Measurements from ENCODE around the gene OR52E5. TPM values are rescaled to one million over a fixed set of nuclear protein-coding genes. Genes with fewer than 3 reads are reported as not detected.

OR52E5 gene
- total RNA-seq, 1 donor = not detected

- no peaks in the 10 kb centered on the region for H4K20me1 ChIP-seq (ENCODE audit: insufficient read depth, low read length)
- H3K4me2 ChIP-seq (ENCODE audit: insufficient read depth, low read length) = no peak overlapping the region
- DNase-seq (ENCODE audit: insufficient read length, low spot score, missing footprints) = no peak
- no peaks in the 10 kb centered on the region for H3K27me3 ChIP-seq (ENCODE audit: insufficient read depth, low read length)
- H3K36me3 ChIP-seq (ENCODE audit: insufficient read depth, low read length) = no peaks in the 10 kb centered on the region
- H3K4me1 ChIP-seq (ENCODE audit: insufficient read depth, low read length) = no peaks in the 10 kb centered on the region
- no peak overlapping the region for H3K4me3 ChIP-seq (ENCODE audit: insufficient read depth, low read length)
- H3K27ac ChIP-seq (ENCODE audit: low read depth, low read length) = no peak overlapping the region
- TF ChIP-seq CTCF (IDR thresholded peaks at IDR 0.05; ENCODE audit: extremely low read depth, low read depth, low read length) = no peak
- H3K9me3 ChIP-seq (ENCODE audit: low read depth, low read length) = no peaks in the 10 kb centered on the region
- no peak overlapping the region for H2AFZ ChIP-seq (ENCODE audit: low read length)
- no peaks in the 10 kb centered on the region for H3K79me2 ChIP-seq (ENCODE audit: insufficient read depth, low read length)
These were observed 6.5 kb downstream of the OR52E5 start for GRCh38 chr11:5899534-5899933.

DNA sequence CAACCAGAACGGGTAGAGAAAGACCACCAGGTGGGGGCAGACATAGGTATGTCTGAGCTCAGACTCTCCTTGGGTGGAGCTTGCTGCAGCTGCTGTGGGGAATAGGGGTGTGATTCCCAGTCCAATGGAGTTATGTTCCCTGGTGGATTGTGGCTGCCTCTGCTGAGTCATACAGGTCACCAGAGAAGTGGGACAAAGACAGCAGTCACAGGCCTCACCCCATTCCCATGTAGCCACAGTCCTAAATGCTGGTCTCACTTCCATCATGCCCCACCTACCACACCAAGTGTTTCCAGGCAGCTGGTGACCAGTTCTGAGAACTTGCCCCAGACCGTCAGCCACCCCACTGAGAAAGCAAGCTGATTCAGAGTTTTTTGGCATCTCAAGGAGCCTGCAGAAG lies 17.5 kb downstream of the OR52E5 start:
- Histone ChIP-seq H3K79me2 (ENCODE audit: insufficient read depth, low read length) (no peaks in the 10 kb centered on the region), H3K27ac (ENCODE audit: low read depth, low read length) (no peak overlapping the region), H3K4me1 (ENCODE audit: insufficient read depth, low read length) (no peaks in the 10 kb centered on the region), H3K9me3 (ENCODE audit: low read depth, low read length) (no peaks in the 10 kb centered on the region), H3K36me3 (ENCODE audit: insufficient read depth, low read length) (no peaks in the 10 kb centered on the region), H3K27me3 (ENCODE audit: insufficient read depth, low read length) (no peaks in the 10 kb centered on the region), H3K4me3 (ENCODE audit: insufficient read depth, low read length) (no peak overlapping the region), H2AFZ (ENCODE audit: low read length) (no peak overlapping the region), H3K4me2 (ENCODE audit: insufficient read depth, low read length) (no peak overlapping the region), H4K20me1 (ENCODE audit: insufficient read depth, low read length) (no peaks in the 10 kb centered on the region)
- no peak for TF ChIP-seq CTCF (IDR thresholded peaks at IDR 0.05; ENCODE audit: extremely low read depth, low read depth, low read length)
- no peak for DNase-seq (ENCODE audit: insufficient read length, low spot score, missing footprints)

DNA sequence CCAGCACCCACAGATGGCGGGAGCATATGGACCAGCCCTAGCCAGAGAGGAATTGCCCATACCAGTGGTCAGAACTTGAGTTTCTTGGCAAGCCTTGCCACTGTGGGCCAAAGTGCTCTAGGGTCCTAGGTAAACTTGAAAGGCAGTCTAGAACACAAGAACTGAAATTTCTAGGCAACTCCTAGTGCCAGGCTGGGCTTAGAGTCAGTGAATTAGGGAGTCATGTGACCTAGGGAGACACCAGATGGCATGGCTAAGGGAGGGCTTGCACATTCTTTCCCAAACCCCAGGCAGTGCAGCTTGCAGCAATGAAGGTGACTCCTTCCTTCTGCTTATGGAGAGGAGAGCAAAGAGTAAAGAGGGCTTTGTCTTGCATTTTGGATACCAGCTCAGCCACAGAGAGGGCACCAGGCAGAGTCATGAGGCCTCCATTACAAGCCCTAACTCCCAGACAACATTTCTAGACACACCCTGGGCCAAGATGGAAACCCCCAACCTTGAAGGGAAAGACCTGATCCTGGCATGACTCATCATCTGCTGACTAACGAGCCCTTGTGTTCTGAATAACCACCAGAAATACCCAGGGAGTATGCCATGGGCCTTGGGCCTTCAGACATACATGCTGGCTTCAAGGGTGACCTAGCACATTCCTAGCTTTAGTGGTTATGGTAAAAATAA lies 29.9 kb downstream of the OR52E5 start:
- Histone ChIP-seq H3K27me3 (ENCODE audit: insufficient read depth, low read length) (no peaks in the 10 kb centered on the region), H3K4me3 (ENCODE audit: insufficient read depth, low read length) (no peak overlapping the region), H3K27ac (ENCODE audit: low read depth, low read length) (no peak overlapping the region), H3K36me3 (ENCODE audit: insufficient read depth, low read length) (no peaks in the 10 kb centered on the region), H3K4me1 (ENCODE audit: insufficient read depth, low read length) (no peaks in the 10 kb centered on the region), H3K4me2 (ENCODE audit: insufficient read depth, low read length) (no peak overlapping the region), H4K20me1 (ENCODE audit: insufficient read depth, low read length) (no peaks in the 10 kb centered on the region), H3K9me3 (ENCODE audit: low read depth, low read length) (no peaks in the 10 kb centered on the region), H2AFZ (ENCODE audit: low read length) (no peak overlapping the region), H3K79me2 (ENCODE audit: insufficient read depth, low read length) (no peaks in the 10 kb centered on the region)
- TF ChIP-seq CTCF (IDR thresholded peaks at IDR 0.05; ENCODE audit: extremely low read depth, low read depth, low read length) = no peak
- no peak for DNase-seq (ENCODE audit: insufficient read length, low spot score, missing footprints)

GRCh38 chr11:5923427-5923776 lies 30.4 kb downstream of the OR52E5 start:
- no peak overlapping the region for H3K4me3 ChIP-seq (ENCODE audit: insufficient read depth, low read length)
- no peaks in the 10 kb centered on the region for H3K27me3 ChIP-seq (ENCODE audit: insufficient read depth, low read length)
- no peaks in the 10 kb centered on the region for H3K9me3 ChIP-seq (ENCODE audit: low read depth, low read length)
- no peaks in the 10 kb centered on the region for H3K36me3 ChIP-seq (ENCODE audit: insufficient read depth, low read length)
- no peak overlapping the region for H3K27ac ChIP-seq (ENCODE audit: low read depth, low read length)
- H2AFZ ChIP-seq (ENCODE audit: low read length) = no peak overlapping the region
- TF ChIP-seq CTCF (IDR thresholded peaks at IDR 0.05; ENCODE audit: extremely low read depth, low read depth, low read length) = no peak
- no peaks in the 10 kb centered on the region for H3K4me1 ChIP-seq (ENCODE audit: insufficient read depth, low read length)
- no peaks in the 10 kb centered on the region for H4K20me1 ChIP-seq (ENCODE audit: insufficient read depth, low read length)
- no peak for DNase-seq (ENCODE audit: insufficient read length, low spot score, missing footprints)
- no peaks in the 10 kb centered on the region for H3K79me2 ChIP-seq (ENCODE audit: insufficient read depth, low read length)
- H3K4me2 ChIP-seq (ENCODE audit: insufficient read depth, low read length) = no peak overlapping the region
